HepG2 (cell line): ENCODE data around the gene AKNA. TPM values are rescaled to one million over a fixed set of nuclear protein-coding genes. Genes with fewer than 3 reads are reported as not detected.

Source experiments
- ATAC-seq: fragments of 200-7000 bp; cut with Tn5 transposase; 3 replicates; pipeline ENCODE4 v1.9.1; 2020; ENCODE audit warnings: mild to moderate bottlenecking, moderate library complexity
- BruUV-seq: library from RNA; stranded (reverse); fragments of 400-500 nt; replicated peaks from 2 replicates; lab custom pipeline; 2021; lab: Mats Ljungman, UMichigan
- CTCF ChIA-PET: fragments of 300-600 bp; formaldehyde crosslinking; extraction: SDS; loops from one replicate; lab custom pipeline; 2021; ENCODE audit warnings: low total read pairs, inconsistent platforms, low intra/inter-chr PET ratio; lab: Yijun Ruan, JAX
- POLR2A ChIA-PET: fragments of 350-600 bp; sonication (Branson Sonifier 250); formaldehyde crosslinking; loops from one replicate; lab custom pipeline; 2020; ENCODE audit warnings: antibody characterized with exemption, inconsistent platforms; lab: Yijun Ruan, JAX
- DNase-seq: peaks from one replicate; pipeline ENCODE4 v3.0.0-alpha.2; 2015; ENCODE audit warnings: low spot score
- FAIRE-seq: peaks from 3 replicates; lab custom pipeline; 2011; peaks lifted over from hg19 to GRCh38; lab: Jason Lieb, UNC
- H2AFZ ChIP-seq: one replicate; pipeline ENCODE4 v1.6.1; 2011; ENCODE audit warnings: low read length, inconsistent platforms
- H3K27ac ChIP-seq: fragments of 300-600 bp; 3 replicates; pipeline ENCODE4 v1.8.0; 2011; ENCODE audit warnings: mixed run types, mild to moderate bottlenecking, mixed read lengths, low read length, inconsistent platforms; ENCODE audit not compliant: insufficient read depth; ENCODE audit errors: extremely low read length
- H3K27me3 ChIP-seq, 2 experiments: fragments of 200-600 bp in 1 of 2; 2 replicates in 1 of 2; 3 replicates in 1 of 2; pipeline versions ENCODE4 v1.6.0 to v1.8.0; 2011; ENCODE audit warnings: low read length in 2 of 2, mild to moderate bottlenecking in 2 of 2, moderate library complexity in 2 of 2, inconsistent platforms in 1 of 2; ENCODE audit not compliant: insufficient read depth in 2 of 2, control insufficient read depth in 1 of 2
- H3K36me3 ChIP-seq, 2 experiments: fragments of 200-600 bp in 1 of 2; replicated peaks in 1 of 2; 2 replicates in 1 of 2; 3 replicates in 1 of 2; pipeline versions ENCODE4 v1.5.1 to v1.8.0; 2011; ENCODE audit warnings: low read length in 2 of 2, inconsistent platforms in 1 of 2; ENCODE audit not compliant: insufficient read depth in 2 of 2, control insufficient read depth in 1 of 2
- H3K4me1 ChIP-seq: 2 replicates; pipeline ENCODE4 v1.5.1; 2012; ENCODE audit warnings: low read length, inconsistent platforms; ENCODE audit not compliant: insufficient read depth
- H3K4me2 ChIP-seq: 2 replicates; pipeline ENCODE4 v1.6.0; 2011; ENCODE audit warnings: low read depth, low read length, inconsistent platforms
- H3K4me3 ChIP-seq, 3 experiments: fragments of 200-600 bp in 1 of 3; sonication (generic), shearing (Covaris generic) in 1 of 3; replicated peaks in 1 of 3; 2 replicates each; pipeline ENCODE4 v1.5.1; 2011 to 2016; ENCODE audit warnings: low read length in 3 of 3, inconsistent platforms in 2 of 3, low read depth in 2 of 3, mild to moderate bottlenecking in 2 of 3, control low read depth in 1 of 3, mixed read lengths in 1 of 3; ENCODE audit not compliant: insufficient read depth in 1 of 3
- H3K79me2 ChIP-seq: one replicate; pipeline ENCODE4 v1.6.1; 2011; ENCODE audit warnings: low read length, inconsistent platforms; ENCODE audit not compliant: insufficient read depth
- H3K9ac ChIP-seq: 2 replicates; pipeline ENCODE4 v1.6.0; 2011; ENCODE audit warnings: mild to moderate bottlenecking, low read depth, low read length, inconsistent platforms; ENCODE audit not compliant: insufficient read depth
- H3K9me3 ChIP-seq: 2 replicates; pipeline ENCODE4 v1.5.1; 2012; ENCODE audit warnings: mild to moderate bottlenecking, low read length
- H4K20me1 ChIP-seq: 2 replicates; pipeline ENCODE4 v1.6.0; 2011; ENCODE audit warnings: inconsistent platforms, mild to moderate bottlenecking, low read length, moderate library complexity; ENCODE audit not compliant: insufficient read depth
- ELF1 ChIP-seq: sonication (generic); formaldehyde crosslinking; IDR thresholded peaks from 2 replicates; pipeline ENCODE4 v1.4.0; 2020; ENCODE audit warnings: missing genetic modification reagents
- RFX3 ChIP-seq: IDR thresholded peaks from 2 replicates; pipeline ENCODE4 v1.6.1; 2016; ENCODE audit warnings: missing biosample characterization, missing genetic modification reagents
- ZFP91 ChIP-seq: sonication (generic); formaldehyde crosslinking; IDR thresholded peaks from 2 replicates; pipeline ENCODE4 v1.9.0; 2022; ENCODE audit warnings: missing genetic modification reagents, mild to moderate bottlenecking, borderline replicate concordance
- ZNF740 ChIP-seq: sonication (generic); formaldehyde crosslinking; IDR thresholded peaks from 2 replicates; pipeline ENCODE4 v1.4.0; 2020; ENCODE audit warnings: missing genetic modification reagents
- ZNF768 ChIP-seq: sonication (generic); formaldehyde crosslinking; IDR thresholded peaks from 2 replicates; pipeline ENCODE4 v1.4.0; 2020; ENCODE audit warnings: missing genetic modification reagents
- WGBS: methylation state at CpG from one replicate; pipeline ENCODE4 v1.1.6; 2017; ENCODE audit warnings: low lambda C conversion rate; 5-methylcytosine and 5-hydroxymethylcytosine counted together
- in situ Hi-C: cut with HindIII; loops from 2 replicates; pipeline ENCODE4 v1.10.0; 2017; ENCODE audit warnings: low pct_unique_long_range_greater_than_20kb; ENCODE audit not compliant: extremely low pct_ligation_motif_present
- intact Hi-C: fragments of 100-400 bp; cut with micrococcal nuclease; formaldehyde crosslinking; loops from one replicate; pipeline ENCODE4 v1.10.0; 2022; ENCODE audit not compliant: unreplicated experiment
- polyA plus RNA-seq, 8 experiments: library from polyadenylated mRNA; depleted of rRNA in 3 of 8; stranded (reverse) in 7 of 8; unstranded in 1 of 8; fragments of >200 nt; fragmentation: Illumina TruSeq in 4 of 8; extraction: Trizol in 4 of 8; gene quantifications; 2 replicates each; pipeline versions ENCODE4 v1.2.1 to v1.2.3, GENCODE V29; 2011 to 2016; ENCODE audit warnings: low read depth in 4 of 8, missing spikeins in 1 of 8, mixed read lengths in 1 of 8; ENCODE audit not compliant: insufficient read depth in 1 of 8
- total RNA-seq, 5 experiments: library from RNA; depleted of rRNA; stranded (reverse); fragments of >200 nt; fragmentation: Illumina TruSeq; extraction: Trizol; gene quantifications; 2 replicates each; pipeline ENCODE4 v1.2.3, GENCODE V29; 2016; ENCODE audit warnings: low read depth in 1 of 5

The AKNA gene
- total and polyA plus RNA-seq, 2 of the 13 experiments (the other 11 are each of a cell fraction or from before 2014, with no cell fraction given): 3.0 to 3.1 TPM

- H3K4me3 ChIP-seq: no peak overlapping the region
- no peak overlapping the region for H3K27ac ChIP-seq
- POLR2A ChIA-PET: no interaction called here
- no peaks in the 10 kb centered on the region for H3K4me1 ChIP-seq
- WGBS: 90% methylated on average over 6 of the region's 18 CpGs
- no peak overlapping the region for H3K4me2 ChIP-seq
- DNase-seq (no peak), ATAC-seq (no peak), FAIRE-seq (no peak)
- H4K20me1 ChIP-seq: no peaks in the 10 kb centered on the region
- intact Hi-C loops: no loop called here
- no peaks in the 10 kb centered on the region for H3K27me3 ChIP-seq
- CTCF ChIA-PET: no interaction called here
- in situ Hi-C loops: loop anchor here (25.0 kb wide), 1 partner anchor 586 kb away; no protein-coding TSS in a partner anchor
- no TSS peak for BruUV-seq
- TF ChIP-seq RFX3 (CRISPR knock-in tag) (no peak), ZNF768 (CRISPR knock-in tag) (peak; percentile 93)
- H2AFZ ChIP-seq: no peak overlapping the region
- no peaks in the 10 kb centered on the region for H3K79me2 ChIP-seq
- no peaks in the 10 kb centered on the region for H3K36me3 ChIP-seq
- H3K9ac ChIP-seq: no peak overlapping the region
- no peaks in the 10 kb centered on the region for H3K9me3 ChIP-seq
Observed at GRCh38 chr9:114426046-114426948, 38.5 kb upstream of the AKNA start.

- Histone ChIP-seq H3K27ac (no peak overlapping the region), H3K9ac (no peak overlapping the region), H3K36me3 (no peaks in the 10 kb centered on the region), H3K4me2 (no peak overlapping the region), H3K4me3 (no peak overlapping the region), H4K20me1 (no peaks in the 10 kb centered on the region), H3K27me3 (no peaks in the 10 kb centered on the region), H3K9me3 (no peaks in the 10 kb centered on the region), H3K4me1 (no peaks in the 10 kb centered on the region), H2AFZ (no peak overlapping the region), H3K79me2 (no peaks in the 10 kb centered on the region)
- BruUV-seq: no TSS peak
- DNase-seq (no peak), ATAC-seq (no peak), FAIRE-seq (no peak)
- WGBS: 83% methylated on average over 10 of the region's 11 CpGs
- no peak for TF ChIP-seq ELF1
- TF ChIP-seq ZFP91: no peak
- no peak for TF ChIP-seq ZNF740 (CRISPR knock-in tag)
- intact Hi-C loops (no loop called here), in situ Hi-C loops (loop anchor here (25.0 kb wide), 1 partner anchor 587 kb away; no protein-coding TSS in a partner anchor)
- POLR2A ChIA-PET: no interaction called here
- CTCF ChIA-PET: no interaction called here
Observed at GRCh38 chr9:114425126-114425525, 37.3 kb upstream of the AKNA start.
